B cell (primary cell): ENCODE data around the gene MAML2.

Source experiments
- EZH2 ChIP-seq: IDR thresholded peaks from 2 replicates; pipeline ENCODE4 v1.6.1; 2012; ENCODE audit warnings: borderline replicate concordance, low read depth, mild to moderate bottlenecking, moderate library complexity, low read length; ENCODE audit not compliant: insufficient read depth, poor library complexity, severe bottlenecking
- TF ChIP-seq, protein P1 (sequence below): fragments of 200-600 bp; IDR thresholded peaks from one replicate; pipeline ENCODE4 v1.8.0; 2022; ENCODE audit warnings: antibody characterized with exemption, mild to moderate bottlenecking

DNA sequence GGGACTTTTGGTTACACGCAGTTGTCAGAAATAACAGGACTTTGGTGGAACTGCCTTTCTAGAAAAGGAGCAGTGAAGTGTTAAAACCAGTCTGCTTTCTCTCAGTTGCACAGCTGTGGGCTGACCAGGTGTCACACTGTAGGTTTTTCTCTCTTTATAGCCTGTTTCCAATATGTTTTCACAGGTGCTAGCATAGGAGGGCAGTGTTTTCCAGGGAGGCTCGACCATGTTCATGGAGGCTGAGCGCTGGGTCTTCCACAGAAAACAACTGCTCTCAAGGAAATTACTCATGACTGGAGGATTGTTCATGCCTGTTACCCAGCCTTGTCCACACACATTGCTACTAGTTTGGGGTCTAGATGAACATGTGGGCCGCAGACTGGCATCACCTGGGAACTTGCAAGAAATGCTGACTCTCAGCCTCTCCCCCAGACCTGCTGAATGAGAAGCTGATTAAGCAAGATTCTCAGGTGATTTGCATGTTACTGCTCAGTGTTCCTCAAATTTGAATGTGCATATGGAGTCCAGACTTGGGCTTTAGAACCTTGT lies 157.7 kb downstream of the MAML2 start:
- TF ChIP-seq, protein P1, sequence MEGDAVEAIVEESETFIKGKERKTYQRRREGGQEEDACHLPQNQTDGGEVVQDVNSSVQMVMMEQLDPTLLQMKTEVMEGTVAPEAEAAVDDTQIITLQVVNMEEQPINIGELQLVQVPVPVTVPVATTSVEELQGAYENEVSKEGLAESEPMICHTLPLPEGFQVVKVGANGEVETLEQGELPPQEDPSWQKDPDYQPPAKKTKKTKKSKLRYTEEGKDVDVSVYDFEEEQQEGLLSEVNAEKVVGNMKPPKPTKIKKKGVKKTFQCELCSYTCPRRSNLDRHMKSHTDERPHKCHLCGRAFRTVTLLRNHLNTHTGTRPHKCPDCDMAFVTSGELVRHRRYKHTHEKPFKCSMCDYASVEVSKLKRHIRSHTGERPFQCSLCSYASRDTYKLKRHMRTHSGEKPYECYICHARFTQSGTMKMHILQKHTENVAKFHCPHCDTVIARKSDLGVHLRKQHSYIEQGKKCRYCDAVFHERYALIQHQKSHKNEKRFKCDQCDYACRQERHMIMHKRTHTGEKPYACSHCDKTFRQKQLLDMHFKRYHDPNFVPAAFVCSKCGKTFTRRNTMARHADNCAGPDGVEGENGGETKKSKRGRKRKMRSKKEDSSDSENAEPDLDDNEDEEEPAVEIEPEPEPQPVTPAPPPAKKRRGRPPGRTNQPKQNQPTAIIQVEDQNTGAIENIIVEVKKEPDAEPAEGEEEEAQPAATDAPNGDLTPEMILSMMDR = no peak
- no peak for TF ChIP-seq EZH2
